A549 treated with DMSO at 1 μM for 4 hours (cell line): ENCODE results near the gene SPACDR. TPM values are rescaled to one million over a fixed set of nuclear protein-coding genes. Genes with fewer than 3 reads are reported as not detected.

Experiments used
- total RNA-seq: library from RNA; stranded (reverse); fragments of 200-300 nt; extraction: Qiagen RNA extraction; gene quantifications from 5 replicates; pipeline ENCODE4 v1.2.3, GENCODE V29; 2022; ENCODE audit warnings: low read depth

SPACDR gene
- 0.45 to 0.90 TPM (median 0.75 TPM) in 4 of 5 replicates, not detected in the other for total RNA-seq

GRCh38 chr7:100464210-100464660 lies at the start of gene SPACDR:
SPACDR (minus strand) TSS chr7:100464260; CDS start chr7:100464025, 235 bp downstream.

DNA sequence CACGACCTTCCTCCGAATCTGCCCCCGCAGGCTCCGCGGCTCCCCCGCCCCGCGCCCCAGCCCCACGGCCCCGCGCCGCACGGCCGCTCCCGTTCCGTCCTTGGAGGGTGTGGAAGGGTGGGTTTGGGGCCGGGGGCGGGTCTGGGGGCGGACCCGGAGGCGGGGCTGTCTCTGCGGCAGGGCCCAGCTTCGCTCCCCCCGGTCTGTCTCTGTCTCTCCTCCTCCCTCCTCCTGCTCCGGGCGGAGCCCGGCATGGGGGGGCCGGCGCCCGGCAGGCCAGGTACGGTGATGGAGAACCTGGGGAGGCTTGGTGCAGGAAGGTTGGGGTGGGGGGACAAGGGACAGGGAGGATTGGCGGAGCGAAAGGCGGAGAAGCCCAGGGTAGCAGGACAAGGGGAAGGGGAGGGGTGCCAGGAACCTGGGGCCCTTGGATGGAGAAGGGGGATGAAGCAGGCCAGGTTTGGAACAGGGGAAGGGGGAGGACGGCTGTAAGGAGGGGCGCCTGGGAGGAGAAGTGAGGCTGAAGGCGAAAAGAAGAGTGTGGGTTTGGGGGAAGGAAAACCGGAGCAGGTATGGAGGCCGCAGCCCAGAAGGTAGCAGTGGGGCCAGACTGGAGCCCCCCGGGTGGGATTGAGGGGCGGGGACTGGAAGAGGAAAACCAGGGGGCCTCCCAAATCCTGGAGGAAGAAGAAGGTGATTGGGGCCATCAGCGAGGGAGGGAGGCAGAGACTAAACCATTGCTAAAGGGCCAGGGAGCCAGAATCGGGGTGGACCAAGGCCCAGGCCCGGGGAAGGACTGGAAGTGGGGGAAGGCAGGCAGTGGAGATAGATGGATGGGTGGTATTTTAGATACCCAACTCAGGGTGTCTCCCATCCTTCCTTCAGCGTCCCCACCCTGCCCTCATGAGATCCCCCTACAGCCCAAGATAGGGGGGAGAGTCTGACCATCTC lies 19.9 kb upstream of the SPACDR start, which contains the start of gene NYAP1:
TSS of gene NYAP1 (plus strand) at position 206 of the 951 bp plus-strand sequence. CDS start 1,385 bp downstream, outside the sequence.

DNA sequence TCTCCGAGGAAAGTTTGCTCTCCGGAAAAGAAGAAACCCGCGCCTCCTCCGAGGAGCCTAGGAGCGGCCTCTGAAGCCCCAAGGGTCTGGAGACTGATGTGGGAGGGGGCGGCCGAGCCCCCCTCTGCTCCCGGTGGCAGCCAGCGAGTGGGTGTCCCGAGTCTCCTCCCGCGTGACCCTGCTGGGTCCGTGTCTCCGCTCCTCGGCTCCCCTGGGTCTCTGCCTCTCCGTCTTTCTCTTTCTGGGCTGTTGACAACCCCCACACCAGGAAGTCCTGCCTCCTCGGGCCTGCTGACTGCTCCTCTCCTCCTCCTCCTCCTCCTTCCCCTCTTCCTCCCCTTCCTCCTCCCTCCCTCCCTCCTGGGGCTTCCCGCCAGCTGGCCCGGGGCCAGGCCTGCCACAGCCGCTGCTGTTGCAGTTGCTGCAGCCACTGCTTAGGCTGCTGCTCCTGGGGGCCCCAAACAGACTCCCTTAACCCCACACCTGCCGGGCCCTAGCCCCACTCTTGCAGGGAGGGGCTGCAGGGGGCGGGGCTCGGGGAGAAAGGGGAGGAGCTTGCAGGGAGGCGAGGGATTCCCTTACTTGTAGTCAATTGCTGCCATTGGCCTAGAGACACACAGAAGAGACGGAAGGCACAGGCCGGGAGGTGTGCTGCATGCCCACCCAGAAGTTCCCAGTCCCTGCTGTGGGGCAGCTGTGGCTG lies 15.0 kb upstream of the SPACDR start, which contains the start of gene TSC22D4:
TSS of gene TSC22D4 (minus strand) at position 257 of the 703 bp plus-strand sequence. CDS start 1,176 bp downstream, outside the sequence.

GRCh38 chr7:100429637-100430492 lies 34.2 kb downstream of the SPACDR start, which contains the start of gene MEPCE:
MEPCE (plus strand) TSS chr7:100429831; CDS start chr7:100430019, 188 bp downstream.

DNA sequence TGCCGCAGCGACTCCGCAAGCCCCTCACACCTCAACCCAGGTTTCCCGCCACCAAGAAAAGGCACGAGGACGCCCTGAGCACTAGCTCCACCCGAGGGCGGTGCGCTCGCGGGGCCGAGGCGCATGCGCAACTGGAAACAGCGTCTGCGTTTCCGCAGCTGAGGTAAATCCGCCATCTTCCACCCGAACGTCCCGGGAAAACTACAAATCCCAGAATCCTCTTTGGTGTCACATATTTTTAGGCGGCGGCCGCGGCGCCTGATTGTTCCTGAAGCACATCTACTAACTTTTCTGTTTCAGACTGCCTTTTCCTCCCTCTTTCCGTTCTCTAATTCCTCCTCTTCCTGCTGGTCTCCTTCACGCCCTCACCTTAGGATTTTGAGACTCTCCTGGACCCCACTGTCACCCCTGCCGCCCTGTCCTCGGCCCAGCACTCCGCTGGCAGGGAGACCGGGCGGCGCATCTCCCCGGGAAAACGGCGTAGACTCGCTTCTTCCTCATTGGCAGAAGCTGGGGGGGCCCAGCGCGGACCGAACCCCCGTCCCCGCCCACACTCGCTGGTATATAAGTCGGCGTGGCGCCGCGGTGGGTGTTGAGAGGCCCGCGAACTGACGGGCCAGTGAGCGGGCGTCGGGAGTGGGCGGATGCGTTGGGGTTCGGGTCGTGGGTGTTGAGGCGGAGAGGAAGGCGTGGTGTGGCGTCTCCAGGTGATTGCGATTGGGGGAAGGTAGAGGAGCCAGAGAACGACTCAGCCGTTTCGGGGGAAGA lies 35.7 kb downstream of the SPACDR start, which contains the start of gene ZCWPW1:
TSS of gene ZCWPW1 (minus strand) at position 505 of the 768 bp plus-strand sequence. CDS start 8,054 bp downstream, outside the sequence.

Other genes with a start within 250 kb of the SPACDR start
- gene PVRIG, start 244.3 kb downstream of the SPACDR start, total RNA-seq, result not detected in 5 replicates
- gene SPDYE3, start 156.6 kb downstream of the SPACDR start, total RNA-seq, result not detected in 5 replicates
- gene PILRB, start 106.1 kb downstream of the SPACDR start, total RNA-seq, result 20.2 to 38.1 TPM (median 31.9 TPM) in 5 replicates
- gene PILRA, start 90.8 kb downstream of the SPACDR start, total RNA-seq, result 3.4 to 5.8 TPM (median 5.2 TPM) in 5 replicates
- 1.2 to 1.8 TPM (median 1.5 TPM) in 5 replicates for gene ZCWPW1, start 35.6 kb downstream of the SPACDR start, total RNA-seq
- 39.3 to 50.6 TPM (median 43.3 TPM) in 5 replicates for gene MEPCE, start 34.4 kb downstream of the SPACDR start, total RNA-seq
- 27.7 to 53.3 TPM (median 48.9 TPM) in 5 replicates for gene PPP1R35, start 27.8 kb downstream of the SPACDR start, total RNA-seq
- 27.0 to 38.4 TPM (median 33.2 TPM) in 5 replicates for gene TSC22D4, start 15.0 kb upstream of the SPACDR start, total RNA-seq
- gene NYAP1, start 19.7 kb upstream of the SPACDR start, total RNA-seq, result 0.52 to 1.1 TPM (median 0.85 TPM) in 5 replicates
- gene AGFG2, start 74.9 kb upstream of the SPACDR start, total RNA-seq, result 8.5 to 16.0 TPM (median 12.5 TPM) in 5 replicates
- 0.28 to 0.88 TPM (median 0.68 TPM) in 4 of 5 replicates, not detected in the other for gene SAP25, start 109.6 kb upstream of the SPACDR start, total RNA-seq
- 12.9 to 16.1 TPM (median 14.0 TPM) in 5 replicates for gene LRCH4, start 121.9 kb upstream of the SPACDR start, total RNA-seq
- 0.12 to 0.24 TPM (median 0.22 TPM) in 5 replicates for gene FBXO24, start 122.1 kb upstream of the SPACDR start, total RNA-seq
- 4.9 to 11.2 TPM (median 8.6 TPM) in 5 replicates for gene PCOLCE, start 138.1 kb upstream of the SPACDR start, total RNA-seq
- 17.2 to 20.3 TPM (median 18.1 TPM) in 5 replicates for gene MOSPD3, start 148.3 kb upstream of the SPACDR start, total RNA-seq
- 2.3 to 3.1 TPM (median 2.6 TPM) in 5 replicates for gene TFR2, start 177.3 kb upstream of the SPACDR start, total RNA-seq
- gene ACTL6B, start 192.2 kb upstream of the SPACDR start, total RNA-seq, result not detected in 5 replicates
- 196 to 273 TPM (median 234 TPM) in 5 replicates for gene GNB2, start 209.5 kb upstream of the SPACDR start, total RNA-seq
- gene GIGYF1, start 230.0 kb upstream of the SPACDR start, total RNA-seq, result 15.2 to 24.0 TPM (median 19.9 TPM) in 5 replicates
- gene POP7, start 241.9 kb upstream of the SPACDR start, total RNA-seq, result 73.4 to 102 TPM (median 92.0 TPM) in 5 replicates